Endothelial cell (in vitro differentiated cells): ENCODE data around the gene LRRC70. TPM values are rescaled to one million over a fixed set of nuclear protein-coding genes. Genes with fewer than 3 reads are reported as not detected.

Source experiments
- DNase-seq: peaks from one replicate; pipeline ENCODE4 v3.0.0; 2021; ENCODE audit warnings: low spot score
- H3K27ac Mint-ChIP-seq: one replicate; pipeline ENCODE4 v1.8.0; 2021; ENCODE audit warnings: mixed read lengths, inconsistent platforms; ENCODE audit not compliant: unreplicated experiment
- H3K27me3 Mint-ChIP-seq: one replicate; pipeline ENCODE4 v1.8.0; 2021; ENCODE audit warnings: mild to moderate bottlenecking, moderate library complexity, mixed read lengths, inconsistent platforms; ENCODE audit not compliant: unreplicated experiment
- H3K36me3 Mint-ChIP-seq: one replicate; pipeline ENCODE4 v1.8.0; 2021; ENCODE audit warnings: mild to moderate bottlenecking, low read depth, mixed read lengths, inconsistent platforms; ENCODE audit not compliant: unreplicated experiment
- H3K4me1 Mint-ChIP-seq: one replicate; pipeline ENCODE4 v1.8.0; 2021; ENCODE audit warnings: mild to moderate bottlenecking, mixed read lengths, inconsistent platforms; ENCODE audit not compliant: unreplicated experiment
- H3K4me3 Mint-ChIP-seq: one replicate; pipeline ENCODE4 v1.8.0; 2021; ENCODE audit warnings: mild to moderate bottlenecking, mixed read lengths, inconsistent platforms; ENCODE audit not compliant: unreplicated experiment
- H3K9me3 Mint-ChIP-seq: one replicate; pipeline ENCODE4 v1.8.0; 2021; ENCODE audit warnings: mixed read lengths, inconsistent platforms; ENCODE audit not compliant: unreplicated experiment
- total RNA-seq: library from RNA; stranded (reverse); fragmentation: NEBNext Ultra II Directional; extraction: Animal tissue kit (Norgen Biotek cat#: 25700); gene quantifications from one replicate; pipeline ENCODE4 v1.2.1, GENCODE V29; 2021; ENCODE audit not compliant: unreplicated experiment
- TF ChIP-seq, protein P1 (sequence below): fragments of 200-600 bp; sonication (generic); IDR thresholded peaks from one replicate; pipeline ENCODE4 v1.5.0; 2021; ENCODE audit warnings: antibody characterized with exemption; ENCODE audit not compliant: unreplicated experiment

Gene LRRC70
- total RNA-seq, 1 donor from 2014 or later = 35.0 TPM

GRCh38 chr5:62614355-62614754 lies 35.7 kb downstream of the LRRC70 start:
- H3K9me3 Mint-ChIP-seq = no peaks in the 10 kb centered on the region
- no peak for DNase-seq
- peaks cover 2% of the 10 kb centered on the region for H3K27me3 Mint-ChIP-seq
- TF ChIP-seq, protein P1, sequence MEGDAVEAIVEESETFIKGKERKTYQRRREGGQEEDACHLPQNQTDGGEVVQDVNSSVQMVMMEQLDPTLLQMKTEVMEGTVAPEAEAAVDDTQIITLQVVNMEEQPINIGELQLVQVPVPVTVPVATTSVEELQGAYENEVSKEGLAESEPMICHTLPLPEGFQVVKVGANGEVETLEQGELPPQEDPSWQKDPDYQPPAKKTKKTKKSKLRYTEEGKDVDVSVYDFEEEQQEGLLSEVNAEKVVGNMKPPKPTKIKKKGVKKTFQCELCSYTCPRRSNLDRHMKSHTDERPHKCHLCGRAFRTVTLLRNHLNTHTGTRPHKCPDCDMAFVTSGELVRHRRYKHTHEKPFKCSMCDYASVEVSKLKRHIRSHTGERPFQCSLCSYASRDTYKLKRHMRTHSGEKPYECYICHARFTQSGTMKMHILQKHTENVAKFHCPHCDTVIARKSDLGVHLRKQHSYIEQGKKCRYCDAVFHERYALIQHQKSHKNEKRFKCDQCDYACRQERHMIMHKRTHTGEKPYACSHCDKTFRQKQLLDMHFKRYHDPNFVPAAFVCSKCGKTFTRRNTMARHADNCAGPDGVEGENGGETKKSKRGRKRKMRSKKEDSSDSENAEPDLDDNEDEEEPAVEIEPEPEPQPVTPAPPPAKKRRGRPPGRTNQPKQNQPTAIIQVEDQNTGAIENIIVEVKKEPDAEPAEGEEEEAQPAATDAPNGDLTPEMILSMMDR = no peak
- no peak overlapping the region for H3K27ac Mint-ChIP-seq
- peaks cover 7% of the 10 kb centered on the region for H3K4me1 Mint-ChIP-seq
- peaks cover 38% of the 10 kb centered on the region for H3K36me3 Mint-ChIP-seq
- peak overlapping the region; percentile 25 for H3K4me3 Mint-ChIP-seq

GRCh38 chr5:62616615-62617277 lies 38.1 kb downstream of the LRRC70 start:
- TF ChIP-seq, protein P1 = no peak
- DNase-seq = no peak
- Mint-ChIP-seq H3K36me3 (peaks cover 37% of the 10 kb centered on the region), H3K4me1 (peaks cover 11% of the 10 kb centered on the region), H3K27me3 (peaks cover 2% of the 10 kb centered on the region), H3K9me3 (no peaks in the 10 kb centered on the region), H3K4me3 (no peak overlapping the region), H3K27ac (no peak overlapping the region)

DNA sequence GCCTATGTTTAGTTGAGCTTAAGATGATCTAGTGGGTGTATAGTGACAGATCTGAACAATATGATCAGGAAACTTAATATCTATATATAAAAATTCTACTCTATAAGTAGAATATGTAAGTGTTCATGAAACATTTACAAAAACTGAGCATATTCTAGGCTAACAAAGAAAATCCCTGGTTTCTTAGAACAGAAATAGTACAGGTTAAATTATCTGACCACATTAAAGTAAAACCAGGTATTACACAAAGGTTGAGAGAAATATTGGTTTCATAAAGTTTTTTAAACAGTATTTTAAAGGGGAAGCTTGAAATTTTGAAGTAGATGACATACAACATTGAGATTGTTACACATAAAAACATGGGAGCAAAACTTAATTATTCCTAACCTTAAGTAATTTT lies 39.3 kb downstream of the LRRC70 start:
- Mint-ChIP-seq H3K27ac (no peak overlapping the region), H3K36me3 (peaks cover 34% of the 10 kb centered on the region), H3K9me3 (no peaks in the 10 kb centered on the region), H3K27me3 (peaks cover 2% of the 10 kb centered on the region), H3K4me1 (peaks cover 11% of the 10 kb centered on the region), H3K4me3 (no peak overlapping the region)
- no peak for DNase-seq
- TF ChIP-seq, protein P1 = no peak

DNA sequence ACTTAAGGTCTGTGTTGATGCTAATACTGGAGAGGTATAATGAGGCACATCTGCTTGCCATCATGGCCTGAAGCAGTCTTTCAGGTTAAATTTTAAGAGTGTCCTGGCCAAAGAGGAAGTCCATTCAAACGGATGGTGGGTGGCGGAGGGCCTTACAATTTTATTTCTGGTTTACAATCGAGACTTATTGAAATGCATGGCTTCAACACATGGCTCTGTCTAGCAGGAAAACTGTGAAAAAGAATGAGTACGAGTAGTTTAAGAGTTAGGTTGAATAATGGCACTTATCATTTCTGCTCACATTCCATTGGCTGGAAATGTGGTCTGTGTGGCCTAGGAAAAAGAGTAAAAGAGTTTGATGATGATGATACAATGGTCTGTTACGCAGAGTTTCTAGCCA lies 42.1 kb downstream of the LRRC70 start:
- H3K27me3 Mint-ChIP-seq = no peaks in the 10 kb centered on the region
- peak overlapping the region; percentile 11 for H3K4me3 Mint-ChIP-seq
- no peak for DNase-seq
- TF ChIP-seq, protein P1 = no peak
- peaks cover 8% of the 10 kb centered on the region for H3K4me1 Mint-ChIP-seq
- H3K36me3 Mint-ChIP-seq = peaks cover 9% of the 10 kb centered on the region
- peak overlapping the region; percentile 58 for H3K27ac Mint-ChIP-seq
- H3K9me3 Mint-ChIP-seq = no peaks in the 10 kb centered on the region

- peak; percentile 20 for DNase-seq
- Mint-ChIP-seq H3K27ac (peak overlapping the region; percentile 58), H3K27me3 (no peaks in the 10 kb centered on the region), H3K36me3 (peaks cover 8% of the 10 kb centered on the region), H3K4me3 (peak overlapping the region; percentile 11), H3K9me3 (no peaks in the 10 kb centered on the region), H3K4me1 (peaks cover 8% of the 10 kb centered on the region)
- TF ChIP-seq, protein P1 = no peak
Measured at GRCh38 chr5:62621280-62621679, 42.7 kb downstream of the LRRC70 start.
